ENCODE data around the gene STX8. TPM values are rescaled to one million over a fixed set of nuclear protein-coding genes. Genes with fewer than 3 reads are reported as not detected.
"Not testable (repeated sequence)": the region's sequence is repeated elsewhere in the genome, so short reads cannot be mapped to it uniquely, and the experiment has no call there.

Gene STX8
- total RNA-seq, 4 donors from 2014 or later = 38.8 to 102 (median 68.5) TPM

DNA sequence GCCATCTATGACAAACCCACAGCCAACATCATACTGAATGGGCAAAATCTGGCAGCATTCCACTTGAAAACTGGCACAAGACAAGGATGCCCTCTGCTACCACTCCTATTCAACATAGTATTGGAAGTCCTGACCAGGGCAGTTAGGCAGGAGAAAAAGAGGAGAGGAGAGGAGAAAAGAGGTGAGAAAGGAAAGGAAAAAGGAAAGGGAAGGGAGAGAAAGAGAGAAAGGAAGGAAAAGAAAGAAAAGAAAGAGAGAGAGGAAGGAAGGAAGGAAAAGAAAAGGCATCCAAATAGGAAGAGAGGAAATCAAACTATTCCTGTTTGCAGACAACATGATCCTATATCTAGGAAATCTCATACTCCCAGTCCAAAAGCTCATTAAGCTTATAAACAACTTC, 11.5 kb downstream of the STX8 start:
- peaks cover 0 to 22% (median 0%) of the 10 kb centered on the region in 3 donors for H3K36me3 ChIP-seq
- no peak for DNase-seq
- no peaks in the 10 kb centered on the region for H3K9me3 ChIP-seq
- no peaks in the 10 kb centered on the region for H3K4me1 ChIP-seq
- TF ChIP-seq POLR2A (IDR thresholded peaks at IDR 0.05) = no peak
- TF ChIP-seq, protein P1, sequence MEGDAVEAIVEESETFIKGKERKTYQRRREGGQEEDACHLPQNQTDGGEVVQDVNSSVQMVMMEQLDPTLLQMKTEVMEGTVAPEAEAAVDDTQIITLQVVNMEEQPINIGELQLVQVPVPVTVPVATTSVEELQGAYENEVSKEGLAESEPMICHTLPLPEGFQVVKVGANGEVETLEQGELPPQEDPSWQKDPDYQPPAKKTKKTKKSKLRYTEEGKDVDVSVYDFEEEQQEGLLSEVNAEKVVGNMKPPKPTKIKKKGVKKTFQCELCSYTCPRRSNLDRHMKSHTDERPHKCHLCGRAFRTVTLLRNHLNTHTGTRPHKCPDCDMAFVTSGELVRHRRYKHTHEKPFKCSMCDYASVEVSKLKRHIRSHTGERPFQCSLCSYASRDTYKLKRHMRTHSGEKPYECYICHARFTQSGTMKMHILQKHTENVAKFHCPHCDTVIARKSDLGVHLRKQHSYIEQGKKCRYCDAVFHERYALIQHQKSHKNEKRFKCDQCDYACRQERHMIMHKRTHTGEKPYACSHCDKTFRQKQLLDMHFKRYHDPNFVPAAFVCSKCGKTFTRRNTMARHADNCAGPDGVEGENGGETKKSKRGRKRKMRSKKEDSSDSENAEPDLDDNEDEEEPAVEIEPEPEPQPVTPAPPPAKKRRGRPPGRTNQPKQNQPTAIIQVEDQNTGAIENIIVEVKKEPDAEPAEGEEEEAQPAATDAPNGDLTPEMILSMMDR (IDR thresholded peaks at IDR 0.05) = no peak
- no peak overlapping the region for H3K4me3 ChIP-seq
- no peak overlapping the region for H3K27ac ChIP-seq
- H3K27me3 ChIP-seq = no peaks in the 10 kb centered on the region

DNA sequence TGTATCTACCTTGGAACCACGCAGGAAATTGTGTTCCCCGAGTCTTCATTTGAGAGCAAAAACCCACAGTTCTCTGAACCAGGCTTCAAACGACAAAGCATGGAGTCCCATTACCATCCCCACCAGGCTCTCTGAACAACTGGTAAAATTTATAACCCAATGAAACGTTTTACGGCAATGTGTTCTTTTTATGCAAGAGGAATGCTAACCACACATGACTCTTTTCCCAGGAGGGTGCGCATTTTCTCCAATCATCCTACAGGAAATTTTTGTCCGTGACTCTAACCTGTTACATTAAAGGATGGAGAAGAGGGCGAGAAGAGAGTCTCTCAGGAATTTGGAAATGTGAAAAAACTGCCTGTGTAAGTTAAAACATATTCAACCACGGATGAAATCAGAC, 17.8 kb downstream of the STX8 start:
- Histone ChIP-seq H3K27me3 (no peaks in the 10 kb centered on the region), H3K4me1 (no peaks in the 10 kb centered on the region), H3K27ac (no peak overlapping the region), H3K9me3 (no peaks in the 10 kb centered on the region), H3K36me3 (peaks cover 0 to 6% (median 0%) of the 10 kb centered on the region in 3 donors), H3K4me3 (no peak overlapping the region)
- TF ChIP-seq, protein P1 (IDR thresholded peaks at IDR 0.05) = no peak
- TF ChIP-seq POLR2A (IDR thresholded peaks at IDR 0.05) = no peak
- no peak for DNase-seq

DNA sequence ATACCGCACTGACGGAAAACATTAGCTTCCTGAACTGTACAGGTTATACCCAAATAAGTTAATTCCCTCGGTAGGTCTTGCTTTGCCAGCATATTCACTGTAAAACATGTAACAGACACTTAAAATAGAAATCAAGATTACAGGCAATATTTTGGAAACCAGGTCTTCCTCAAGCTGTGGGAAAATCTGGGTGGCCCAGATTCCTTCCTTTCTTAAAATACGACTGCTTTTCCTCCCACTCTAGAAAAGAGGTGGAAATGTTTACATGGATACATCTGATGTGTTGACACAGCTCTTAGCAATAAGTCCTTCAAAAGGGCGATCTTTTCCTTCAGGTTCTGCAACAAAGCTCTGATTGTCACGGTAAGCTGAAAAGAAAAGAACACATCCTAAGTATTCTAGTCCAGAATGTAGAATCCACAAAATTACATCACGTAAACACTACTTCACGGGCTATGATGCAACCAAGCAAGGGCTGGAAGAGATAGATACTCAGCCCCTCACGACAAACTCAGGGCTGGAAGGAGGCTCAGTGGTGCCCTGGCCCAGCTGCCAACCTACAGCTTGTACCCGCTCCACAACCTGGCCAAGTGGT, 18.4 kb downstream of the STX8 start:
- H3K27me3 ChIP-seq = no peaks in the 10 kb centered on the region
- no peak for DNase-seq
- peaks cover 0 to 6% (median 0%) of the 10 kb centered on the region in 3 donors for H3K36me3 ChIP-seq
- no peaks in the 10 kb centered on the region for H3K9me3 ChIP-seq
- no peaks in the 10 kb centered on the region for H3K4me1 ChIP-seq
- no peak overlapping the region for H3K4me3 ChIP-seq
- H3K27ac ChIP-seq = no peak overlapping the region
- TF ChIP-seq, protein P1 (IDR thresholded peaks at IDR 0.05) = no peak
- TF ChIP-seq POLR2A (IDR thresholded peaks at IDR 0.05) = no peak

DNA sequence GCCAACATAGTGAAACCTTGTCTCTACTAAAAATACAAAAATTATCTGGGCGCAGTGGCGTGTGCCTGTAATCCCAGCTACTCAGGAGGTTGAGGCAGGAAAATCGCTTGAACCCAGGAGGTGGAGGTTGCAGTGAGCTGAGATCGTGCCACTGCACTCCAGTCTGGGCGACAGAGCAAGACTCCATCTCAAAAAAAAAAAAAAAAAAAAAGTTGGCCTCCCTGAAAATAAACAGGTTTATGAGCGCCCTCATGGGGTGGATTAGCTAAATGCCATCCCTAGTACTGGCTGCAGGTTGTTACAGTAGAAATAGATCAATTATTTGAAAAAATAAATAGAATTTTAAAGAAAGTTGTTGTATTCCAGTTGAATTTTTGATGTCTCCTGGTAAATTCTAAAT, 20.9 kb downstream of the STX8 start:
- H3K9me3 ChIP-seq, H3K27me3 ChIP-seq, H3K36me3 ChIP-seq, H3K4me3 ChIP-seq, H3K4me1 ChIP-seq, H3K27ac ChIP-seq: not testable (repeated sequence)
- peak in 1 of 3 donors; percentile 64 for DNase-seq
- TF ChIP-seq, protein P1 (IDR thresholded peaks at IDR 0.05) = peak in 4 of 6 experiments; percentile 10 to 42 (median 40)

DNA sequence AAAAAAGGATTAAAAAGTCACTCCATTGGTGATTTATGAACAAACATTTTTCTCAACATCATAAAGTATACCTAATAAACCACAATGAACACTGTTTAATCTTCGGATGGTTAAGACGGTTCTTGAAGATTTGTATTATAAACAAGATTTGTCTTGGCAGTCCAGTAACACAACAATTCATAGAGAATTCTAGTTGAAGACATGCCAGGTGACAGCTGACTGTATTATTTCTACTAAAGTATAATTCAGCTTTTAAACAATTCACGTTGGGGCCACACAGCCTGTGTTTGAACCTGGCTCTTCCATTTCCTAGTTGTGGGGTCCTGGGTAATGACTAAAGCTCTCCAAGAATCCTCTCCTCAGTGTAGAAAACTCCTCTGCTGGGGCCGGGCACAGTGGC, 22.0 kb downstream of the STX8 start:
- DNase-seq = no peak
- Histone ChIP-seq H3K27me3 (no peaks in the 10 kb centered on the region), H3K9me3 (no peaks in the 10 kb centered on the region), H3K36me3 (peaks cover 0 to 6% (median 0%) of the 10 kb centered on the region in 3 donors), H3K27ac (no peak overlapping the region), H3K4me1 (no peaks in the 10 kb centered on the region), H3K4me3 (no peak overlapping the region)
- TF ChIP-seq, protein P1 (IDR thresholded peaks at IDR 0.05) = no peak
- TF ChIP-seq POLR2A (IDR thresholded peaks at IDR 0.05) = no peak

DNA sequence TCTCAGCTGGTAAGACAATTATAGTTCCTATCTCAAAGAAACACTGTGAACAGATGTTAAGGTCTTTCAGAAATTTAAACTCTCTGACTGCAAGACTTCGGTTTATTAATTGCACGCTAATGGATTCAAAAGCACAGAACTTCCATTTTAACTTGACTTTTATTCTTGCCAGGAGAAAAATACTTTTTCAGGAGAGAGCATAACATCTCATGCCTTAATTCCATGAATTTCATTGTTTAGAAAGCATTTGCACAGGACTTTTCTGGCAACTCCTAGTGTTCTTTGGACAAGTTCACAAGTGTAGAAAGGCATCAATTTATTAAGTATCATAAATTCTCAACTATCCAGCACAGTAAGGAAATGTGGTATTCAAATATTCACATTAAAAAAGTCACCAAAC, 22.4 kb downstream of the STX8 start:
- H3K36me3 ChIP-seq = peaks cover 0 to 6% (median 0%) of the 10 kb centered on the region in 3 donors
- no peak for TF ChIP-seq POLR2A (IDR thresholded peaks at IDR 0.05)
- TF ChIP-seq, protein P1 (IDR thresholded peaks at IDR 0.05) = no peak
- H3K4me3 ChIP-seq = no peak overlapping the region
- DNase-seq = no peak
- no peak overlapping the region for H3K27ac ChIP-seq
- H3K9me3 ChIP-seq = no peaks in the 10 kb centered on the region
- no peaks in the 10 kb centered on the region for H3K4me1 ChIP-seq
- H3K27me3 ChIP-seq = no peaks in the 10 kb centered on the region

Data from Peyer's patch (tissue), 4 donors.